ENCODE measurements around the gene MAP3K9. TPM values are rescaled to one million over a fixed set of nuclear protein-coding genes. Genes with fewer than 3 reads are reported as not detected.

MAP3K9 gene
- total and polyA plus RNA-seq, 10 donors: 0.42 to 8.0 (median 3.7) TPM

DNA sequence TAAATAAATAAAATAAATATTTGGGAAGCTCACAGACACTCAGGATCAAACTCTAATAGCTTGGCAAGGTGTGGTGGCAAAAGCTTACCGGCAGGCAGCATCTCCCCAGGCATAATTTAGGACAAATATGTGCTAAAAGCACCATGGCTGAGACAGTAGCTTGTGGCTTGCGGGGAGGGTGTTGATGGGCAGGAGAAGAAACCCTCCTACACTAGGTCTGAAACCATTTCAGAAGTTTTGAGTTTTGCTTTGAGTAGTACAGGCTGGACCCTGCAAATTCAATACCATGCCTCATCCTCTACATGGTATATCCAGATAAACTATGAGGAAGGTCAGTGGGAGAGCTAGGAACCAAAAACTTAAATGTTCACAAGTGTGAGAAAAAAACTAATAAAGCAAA, 33.1 kb downstream of the MAP3K9 start:
- Histone ChIP-seq H3K4me1 (peaks cover 0 to 22% (median 16%) of the 10 kb centered on the region in 6 donors), H3K9me3 (no peaks in the 10 kb centered on the region), H3K36me3 (no peaks in the 10 kb centered on the region), H3K27ac (no peak overlapping the region), H3K4me3 (no peak overlapping the region), H3K27me3 (replicated peaks in 1 of 7) (no peaks in the 10 kb centered on the region)
- TF ChIP-seq CTCF (IDR thresholded peaks at IDR 0.05 in 8 of 11, conservative IDR thresholded peaks at IDR 0.05 in 3 of 11) (no peak), POLR2A (IDR thresholded peaks at IDR 0.05) (no peak), POLR2AphosphoS5 (IDR thresholded peaks at IDR 0.05) (no peak)
- intact Hi-C loops (cut with DNase I; ENCODE audit: low total_unique reads): no loop called here
- DNase-seq: no peak
- WGBS, 5 donors: 86 to 100% (median 90%) methylated on average over 2 of the region's 2 CpGs

DNA sequence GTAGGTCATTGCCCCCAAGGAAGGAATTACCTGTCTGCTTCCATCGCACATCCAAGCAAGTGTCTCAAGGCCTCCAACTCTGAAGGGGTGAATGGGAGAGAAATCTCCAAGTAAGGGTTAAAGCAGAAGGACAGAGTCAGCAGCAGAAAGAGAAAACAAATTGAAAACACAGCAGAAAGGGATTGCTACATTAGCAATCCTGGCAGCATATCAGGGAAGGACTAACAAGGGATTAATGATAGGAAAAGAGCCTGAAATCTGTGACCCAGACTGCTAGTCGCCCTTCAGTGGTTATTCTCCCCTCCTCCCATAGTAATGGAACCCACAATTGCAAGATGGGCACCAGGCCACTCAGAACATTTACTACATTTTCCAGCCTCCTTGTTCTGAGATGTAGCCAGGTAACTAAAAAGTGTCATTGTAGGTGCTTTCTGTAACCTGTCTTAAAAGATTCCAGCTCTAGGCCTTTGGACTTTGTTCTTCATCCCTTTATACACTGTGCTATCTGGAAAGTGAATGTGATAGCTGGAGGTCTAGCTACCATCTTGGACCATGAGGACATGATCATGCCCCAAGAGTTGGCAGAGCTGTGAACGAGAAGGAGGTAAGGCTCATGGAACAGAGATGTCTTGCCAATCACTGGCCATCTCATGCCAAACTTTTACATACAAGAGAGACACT, 36.0 kb downstream of the MAP3K9 start:
- Histone ChIP-seq H3K4me1 (peaks cover 0 to 10% (median 0%) of the 10 kb centered on the region in 6 donors), H3K27ac (no peak overlapping the region), H3K4me3 (no peak overlapping the region), H3K27me3 (replicated peaks in 1 of 7) (no peaks in the 10 kb centered on the region), H3K9me3 (no peaks in the 10 kb centered on the region), H3K36me3 (peaks cover 0 to 7% (median 0%) of the 10 kb centered on the region in 6 donors)
- TF ChIP-seq CTCF (IDR thresholded peaks at IDR 0.05 in 8 of 11, conservative IDR thresholded peaks at IDR 0.05 in 3 of 11) (no peak), POLR2A (IDR thresholded peaks at IDR 0.05) (no peak), POLR2AphosphoS5 (IDR thresholded peaks at IDR 0.05) (no peak)
- DNase-seq: no peak
- 84 to 96% (median 90%) methylated on average over 3 of the region's 3 CpGs for WGBS, 5 donors
- intact Hi-C loops (cut with DNase I; ENCODE audit: low total_unique reads): no loop called here

- Histone ChIP-seq H3K27ac (no peak overlapping the region), H3K4me1 (peaks cover 0 to 10% (median 0%) of the 10 kb centered on the region in 6 donors), H3K36me3 (peaks cover 0 to 7% (median 0%) of the 10 kb centered on the region in 6 donors), H3K9me3 (no peaks in the 10 kb centered on the region), H3K4me3 (peak overlapping the region in 1 of 8 donors; percentile 36), H3K27me3 (replicated peaks in 1 of 7) (no peaks in the 10 kb centered on the region)
- no peak for DNase-seq
- WGBS, 5 donors: 48 to 64% (median 59%) methylated on average over 6 to 15 of the region's 15 CpGs
- TF ChIP-seq POLR2A (IDR thresholded peaks at IDR 0.05) (no peak), POLR2AphosphoS5 (IDR thresholded peaks at IDR 0.05) (peak in 1 of 3 donors; percentile 36)
- intact Hi-C loops (cut with DNase I; ENCODE audit: low total_unique reads): no loop called here
Measured at GRCh38 chr14:70771781-70772212, 37.5 kb downstream of the MAP3K9 start.

DNA sequence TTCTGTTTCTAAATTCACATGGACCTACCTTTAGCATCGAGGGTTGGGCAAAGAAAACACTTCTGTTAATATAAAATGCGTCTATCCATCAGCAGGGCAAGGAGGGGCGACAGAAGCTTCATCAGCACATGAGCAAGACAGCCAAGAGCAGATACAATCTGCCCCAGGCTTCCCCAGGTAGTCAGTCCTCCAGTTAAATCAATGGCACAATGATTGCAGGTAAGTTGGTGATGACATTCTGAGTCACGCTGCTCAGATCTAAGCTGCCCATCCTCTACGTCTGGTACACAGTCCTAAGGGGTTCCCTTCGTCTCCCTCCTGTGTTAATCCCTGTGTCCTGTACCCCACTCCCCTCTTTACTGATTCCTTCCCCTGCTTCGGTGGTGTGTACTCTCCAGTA, 38.8 kb downstream of the MAP3K9 start:
- TF ChIP-seq CTCF (IDR thresholded peaks at IDR 0.05 in 8 of 11, conservative IDR thresholded peaks at IDR 0.05 in 3 of 11) (no peak), POLR2AphosphoS5 (IDR thresholded peaks at IDR 0.05) (no peak), POLR2A (IDR thresholded peaks at IDR 0.05) (no peak)
- no peak for DNase-seq
- Histone ChIP-seq H3K36me3 (peaks cover 0 to 7% (median 0%) of the 10 kb centered on the region in 6 donors), H3K27me3 (replicated peaks in 1 of 7) (no peaks in the 10 kb centered on the region), H3K4me3 (no peak overlapping the region), H3K9me3 (no peaks in the 10 kb centered on the region), H3K4me1 (peaks cover 0 to 10% (median 0%) of the 10 kb centered on the region in 6 donors), H3K27ac (no peak overlapping the region)
- 85 to 97% (median 93%) methylated on average over 7 of the region's 7 CpGs for WGBS, 5 donors
- intact Hi-C loops (cut with DNase I; ENCODE audit: low total_unique reads): no loop called here
